Lower leg skin (tissue), 3 donors: ENCODE results near the gene SEL1L2.

ENCODE experiments used
- POLR2A ChIP-seq, 2 donors: fragments of 450-650 bp; IDR thresholded peaks; one replicate each; pipeline ENCODE4 v1.6.1; 2016 to 2017; ENCODE audit warnings: antibody characterized with exemption in 2 of 2, mild to moderate bottlenecking in 1 of 2, moderate library complexity in 1 of 2
- TF ChIP-seq, protein P1 (sequence below), 3 donors: fragments of 450-650 bp; IDR thresholded peaks; one replicate each; pipeline ENCODE4 v1.5.1; 2016; ENCODE audit warnings: antibody characterized with exemption in 3 of 3, mild to moderate bottlenecking in 3 of 3, moderate library complexity in 2 of 3

DNA sequence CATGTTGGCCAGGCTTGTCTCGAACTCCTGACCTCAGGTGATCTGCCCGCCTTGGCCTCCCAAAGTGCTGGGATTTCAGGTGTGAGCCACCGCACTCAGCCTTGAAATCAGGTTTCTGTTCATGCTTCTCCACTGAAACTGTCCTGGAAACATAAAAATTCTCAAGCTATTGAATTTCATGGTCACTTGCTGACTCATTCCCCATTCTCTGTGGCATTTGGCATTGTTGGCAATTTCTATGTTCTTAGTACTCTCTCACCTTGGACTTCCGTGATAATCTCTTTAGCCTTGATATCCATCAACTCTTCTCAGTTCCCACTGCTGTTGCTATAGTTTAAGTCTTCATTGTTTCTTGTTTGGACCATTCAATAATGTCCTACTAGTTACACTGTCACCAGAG, 6.2 kb downstream of the SEL1L2 start:
- TF ChIP-seq, protein P1, sequence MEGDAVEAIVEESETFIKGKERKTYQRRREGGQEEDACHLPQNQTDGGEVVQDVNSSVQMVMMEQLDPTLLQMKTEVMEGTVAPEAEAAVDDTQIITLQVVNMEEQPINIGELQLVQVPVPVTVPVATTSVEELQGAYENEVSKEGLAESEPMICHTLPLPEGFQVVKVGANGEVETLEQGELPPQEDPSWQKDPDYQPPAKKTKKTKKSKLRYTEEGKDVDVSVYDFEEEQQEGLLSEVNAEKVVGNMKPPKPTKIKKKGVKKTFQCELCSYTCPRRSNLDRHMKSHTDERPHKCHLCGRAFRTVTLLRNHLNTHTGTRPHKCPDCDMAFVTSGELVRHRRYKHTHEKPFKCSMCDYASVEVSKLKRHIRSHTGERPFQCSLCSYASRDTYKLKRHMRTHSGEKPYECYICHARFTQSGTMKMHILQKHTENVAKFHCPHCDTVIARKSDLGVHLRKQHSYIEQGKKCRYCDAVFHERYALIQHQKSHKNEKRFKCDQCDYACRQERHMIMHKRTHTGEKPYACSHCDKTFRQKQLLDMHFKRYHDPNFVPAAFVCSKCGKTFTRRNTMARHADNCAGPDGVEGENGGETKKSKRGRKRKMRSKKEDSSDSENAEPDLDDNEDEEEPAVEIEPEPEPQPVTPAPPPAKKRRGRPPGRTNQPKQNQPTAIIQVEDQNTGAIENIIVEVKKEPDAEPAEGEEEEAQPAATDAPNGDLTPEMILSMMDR (IDR thresholded peaks at IDR 0.05) = no peak
- no peak for TF ChIP-seq POLR2A (IDR thresholded peaks at IDR 0.05)
